Measurements from ENCODE around the gene GOLPH3L. TPM values are rescaled to one million over a fixed set of nuclear protein-coding genes. Genes with fewer than 3 reads are reported as not detected.
A peak's percentile ranks its signal among the peaks of the same experiment; 100 is the strongest.

Gene GOLPH3L
- total and polyA plus RNA-seq, 2 of the 13 experiments (the other 11 are each of a cell fraction or from before 2014, with no cell fraction given), result 8.2 to 12.8 TPM

DNA sequence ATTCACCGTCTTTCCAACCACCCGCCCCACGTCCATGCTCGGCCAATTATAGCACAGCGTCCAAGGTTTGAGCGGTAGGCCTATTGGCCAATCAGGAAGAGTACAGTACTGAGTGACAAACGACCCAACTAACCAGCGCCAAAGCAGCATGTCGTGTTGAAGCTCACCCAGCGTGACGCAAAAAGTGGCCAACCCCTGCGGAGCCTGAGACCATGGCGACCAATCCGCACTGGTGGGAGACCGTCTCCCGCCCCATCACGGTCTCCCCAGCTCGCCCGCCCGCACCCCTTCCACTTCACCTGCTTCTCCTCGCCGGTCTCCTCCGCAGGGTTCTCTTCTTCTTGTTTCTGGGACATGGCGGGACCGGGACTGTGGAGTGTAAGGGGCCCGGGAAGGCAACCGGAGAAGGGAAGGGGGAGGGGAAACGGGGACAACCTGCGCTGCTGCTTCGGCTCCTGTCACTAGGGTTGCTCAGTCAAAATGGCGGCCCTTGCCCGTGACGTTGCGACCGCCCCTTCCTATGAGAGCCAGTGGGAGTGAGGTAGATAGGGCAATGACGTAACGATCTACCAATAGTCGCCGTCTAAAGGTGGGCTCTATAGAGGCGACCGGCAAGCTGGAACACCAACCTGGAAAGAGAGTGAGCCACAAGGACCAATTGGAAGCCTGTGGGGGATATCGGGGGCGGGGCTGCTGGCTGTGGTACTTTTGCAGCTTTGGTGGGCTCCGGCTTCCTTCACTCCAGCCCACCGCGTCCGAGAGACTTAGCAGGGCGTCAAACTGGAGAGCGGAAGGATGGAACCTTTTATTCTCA, 67.6 kb downstream of the GOLPH3L start, which contains the start of gene ENSA (continued):
- TF ChIP-seq ZNF253 (CRISPR knock-in tag; IDR thresholded peaks at IDR 0.05; ENCODE audit: borderline replicate concordance), result no peak
- TF ChIP-seq, protein P1, sequence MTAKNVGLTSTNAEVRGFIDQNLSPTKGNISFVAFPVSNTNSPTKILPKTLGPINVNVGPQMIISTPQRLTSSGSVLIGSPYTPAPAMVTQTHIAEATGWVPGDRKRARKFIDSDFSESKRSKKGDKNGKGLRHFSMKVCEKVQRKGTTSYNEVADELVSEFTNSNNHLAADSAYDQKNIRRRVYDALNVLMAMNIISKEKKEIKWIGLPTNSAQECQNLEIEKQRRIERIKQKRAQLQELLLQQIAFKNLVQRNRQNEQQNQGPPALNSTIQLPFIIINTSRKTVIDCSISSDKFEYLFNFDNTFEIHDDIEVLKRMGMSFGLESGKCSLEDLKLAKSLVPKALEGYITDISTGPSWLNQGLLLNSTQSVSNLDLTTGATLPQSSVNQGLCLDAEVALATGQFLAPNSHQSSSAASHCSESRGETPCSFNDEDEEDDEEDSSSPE (CRISPR knock-in tag; IDR thresholded peaks at IDR 0.05), result peak; percentile 79
- no peak for TF ChIP-seq FOXP1 (IDR thresholded peaks at IDR 0.05)
- TF ChIP-seq FOXP1 (CRISPR knock-in tag; IDR thresholded peaks at IDR 0.05), result no peak
- no peak for TF ChIP-seq ZNF878 (CRISPR knock-in tag; IDR thresholded peaks at IDR 0.05)
- TF ChIP-seq FOXC1 (CRISPR knock-in tag; IDR thresholded peaks at IDR 0.05; ENCODE audit: borderline replicate concordance), result peak; percentile 93
- TF ChIP-seq ZBTB21 (CRISPR knock-in tag; IDR thresholded peaks at IDR 0.05), result peak; percentile 97
- peak; percentile 59 for TF ChIP-seq AGO2 (optimal IDR thresholded peaks at IDR 0.05; ENCODE audit: low read depth, low read length)
- no peak for TF ChIP-seq HMG20B (CRISPR knock-in tag; conservative IDR thresholded peaks at IDR 0.05)
- TF ChIP-seq SRF (IDR thresholded peaks at IDR 0.05; ENCODE audit: low read depth, low read length), result 0 out of 2 replicates have a peak, but pooled peaks have one; percentile 25
- TF ChIP-seq HOXA3 (CRISPR knock-in tag; IDR thresholded peaks at IDR 0.05), result peak; percentile 99
- TF ChIP-seq ZNF30 (CRISPR knock-in tag; IDR thresholded peaks at IDR 0.05), result no peak
- no peak for TF ChIP-seq ZNF121 (CRISPR knock-in tag; IDR thresholded peaks at IDR 0.05)
- TF ChIP-seq JDP2 (CRISPR knock-in tag; IDR thresholded peaks at IDR 0.05; ENCODE audit: borderline replicate concordance), result no peak
- no peak for TF ChIP-seq ZFP62 (CRISPR knock-in tag; IDR thresholded peaks at IDR 0.05)
- TF ChIP-seq RBM39 (IDR thresholded peaks at IDR 0.05; ENCODE audit: low read depth, low read length, poor library complexity, severe bottlenecking), result peak; percentile 33
- peak; percentile 43 for TF ChIP-seq HNRNPLL (IDR thresholded peaks at IDR 0.05; ENCODE audit: low read depth, low read length, poor library complexity, severe bottlenecking)
- TF ChIP-seq SRY (CRISPR knock-in tag; IDR thresholded peaks at IDR 0.05), result peak; percentile 25
- no peak for TF ChIP-seq ZNF562 (CRISPR knock-in tag; IDR thresholded peaks at IDR 0.05; ENCODE audit: borderline replicate concordance)
- TF ChIP-seq U2AF1 (optimal IDR thresholded peaks at IDR 0.05; ENCODE audit: low read depth, low read length), result no peak
- TF ChIP-seq ARNT (IDR thresholded peaks at IDR 0.05), result no peak
- TF ChIP-seq ZNF567 (CRISPR knock-in tag; IDR thresholded peaks at IDR 0.05; ENCODE audit: borderline replicate concordance), result peak; percentile 77; the same call in 1 of the 2 replicates
- peak; percentile 22; the same call in 1 of the 2 replicates for TF ChIP-seq HNRNPL (IDR thresholded peaks at IDR 0.05; ENCODE audit: low read depth, low read length)
- no peak; the same call in 1 of the 2 replicates for TF ChIP-seq ZNF709 (CRISPR knock-in tag; IDR thresholded peaks at IDR 0.05)
- no peak for TF ChIP-seq EEA1 (CRISPR knock-in tag; IDR thresholded peaks at IDR 0.05; ENCODE audit: borderline replicate concordance)
- TF ChIP-seq TOE1 (CRISPR knock-in tag; IDR thresholded peaks at IDR 0.05), result no peak; the same call in 1 of the 2 replicates
- TF ChIP-seq ZNF850 (CRISPR knock-in tag; conservative IDR thresholded peaks at IDR 0.05), result no peak; the same call in 1 of the 2 replicates
- TF ChIP-seq ZNF362 (CRISPR knock-in tag; IDR thresholded peaks at IDR 0.05; ENCODE audit: borderline replicate concordance), result no peak; the same call in 1 of the 2 replicates
- TF ChIP-seq ZNF230 (CRISPR knock-in tag; IDR thresholded peaks at IDR 0.05), result no peak; the same call in 1 of the 2 replicates
